GM12878 (cell line): ENCODE data around the gene RTF2. TPM values are rescaled to one million over a fixed set of nuclear protein-coding genes. Genes with fewer than 3 reads are reported as not detected.

Experiments
- ATAC-seq: fragments of 200-7000 bp; cut with Tn5 transposase; 3 replicates; pipeline ENCODE4 v1.9.1; 2020; ENCODE audit warnings: mild to moderate bottlenecking, moderate library complexity
- BruUV-seq: library from RNA; stranded (reverse); fragments of 400-500 nt; replicated peaks from 2 replicates; lab custom pipeline; 2021; lab: Mats Ljungman, UMichigan
- CTCF ChIA-PET: fragments of 300-600 bp; sonication (Branson Sonifier 250); formaldehyde crosslinking; extraction: SDS; loops from one replicate; lab custom pipeline; 2021; ENCODE audit warnings: inconsistent platforms; lab: Yijun Ruan, JAX
- POLR2A ChIA-PET: fragments of 350-600 bp; formaldehyde crosslinking; extraction: SDS; loops from one replicate; lab custom pipeline; 2021; ENCODE audit warnings: inconsistent platforms; lab: Charles Lee
- RAD21 ChIA-PET: fragments of 300-600 bp; sonication (Branson Sonifier 250); formaldehyde crosslinking; loops from one replicate; lab custom pipeline; 2023; ENCODE audit warnings: antibody characterized with exemption; ENCODE audit not compliant: unreplicated experiment; lab: Charles Lee
- SMC1A ChIA-PET: fragments of 300-600 bp; sonication (Branson Sonifier 250); formaldehyde crosslinking; loops from one replicate; lab custom pipeline; 2023; ENCODE audit not compliant: unreplicated experiment, uncharacterized antibody; lab: Charles Lee
- DNase-seq: peaks from one replicate; pipeline ENCODE4 v3.0.0-alpha.2; 2011; ENCODE audit warnings: low read depth, low spot score
- FAIRE-seq: peaks from 3 replicates; lab custom pipeline; 2011; peaks lifted over from hg19 to GRCh38; lab: Jason Lieb, UNC
- H2AFZ ChIP-seq: 2 replicates; pipeline ENCODE4 v1.6.0; 2011; ENCODE audit warnings: low read depth, low read length, control low read depth; ENCODE audit not compliant: control insufficient read depth
- H3K27ac ChIP-seq: 2 replicates; pipeline ENCODE4 v1.5.1; 2011; ENCODE audit warnings: control low read depth; ENCODE audit not compliant: control insufficient read depth, insufficient read depth
- H3K27me3 ChIP-seq, 2 experiments: replicated peaks in 1 of 2; 2 replicates each; pipeline versions ENCODE4 v1.6.0 to v1.6.1; 2011; ENCODE audit warnings: low read length in 1 of 2; ENCODE audit not compliant: control insufficient read depth in 2 of 2, insufficient read depth in 2 of 2
- H3K36me3 ChIP-seq, 2 experiments: 2 replicates each; pipeline ENCODE4 v1.5.1; 2011; ENCODE audit warnings: low read length in 1 of 2; ENCODE audit not compliant: control insufficient read depth in 2 of 2, insufficient read depth in 2 of 2
- H3K4me1 ChIP-seq: 2 replicates; pipeline ENCODE4 v1.6.1; 2011; ENCODE audit warnings: mild to moderate bottlenecking, low read length, moderate library complexity, mixed read lengths; ENCODE audit not compliant: control insufficient read depth, insufficient read depth
- H3K4me2 ChIP-seq: 2 replicates; pipeline ENCODE4 v1.6.0; 2011; ENCODE audit warnings: control low read depth; ENCODE audit not compliant: control insufficient read depth, insufficient read depth
- H3K4me3 ChIP-seq: fragments of 200-600 bp; sonication (generic); 2 replicates; pipeline ENCODE4 v1.5.1; 2016
- H3K79me2 ChIP-seq: 2 replicates; pipeline ENCODE4 v1.6.0; 2011; ENCODE audit warnings: low read length; ENCODE audit not compliant: control insufficient read depth, insufficient read depth
- H3K9ac ChIP-seq: 2 replicates; pipeline ENCODE4 v1.8.0; 2011; ENCODE audit warnings: low read length, control low read depth, mixed read lengths; ENCODE audit not compliant: control insufficient read depth, insufficient read depth
- H3K9me3 ChIP-seq: replicated peaks from 3 replicates; pipeline ENCODE4 v1.5.1; 2011; ENCODE audit warnings: mild to moderate bottlenecking, low read length; ENCODE audit not compliant: control insufficient read depth, insufficient read depth
- H4K20me1 ChIP-seq: 2 replicates; pipeline ENCODE4 v1.6.0; 2011; ENCODE audit not compliant: control insufficient read depth, insufficient read depth
- CBFB ChIP-seq: IDR thresholded peaks from 2 replicates; pipeline ENCODE4 v1.6.1; 2016; ENCODE audit warnings: antibody characterized with exemption, low read depth
- EP300 ChIP-seq, 2 experiments: fragments of 150-350 bp in 1 of 2; IDR thresholded peaks; 2 replicates each; pipeline ENCODE4 v1.6.1; 2011 to 2012; ENCODE audit warnings: low read depth in 2 of 2, low read length in 2 of 2, borderline replicate concordance in 1 of 2, improper control_type of control experiment in 1 of 2, inconsistent platforms in 1 of 2; ENCODE audit not compliant: control insufficient read depth in 1 of 2
- FOS ChIP-seq: IDR thresholded peaks from 3 replicates; pipeline ENCODE4 v1.6.1; 2011; ENCODE audit warnings: borderline replicate concordance; ENCODE audit not compliant: insufficient read length; ENCODE audit errors: extremely low read depth
- GATAD2B ChIP-seq: fragments of 450-650 bp; conservative IDR thresholded peaks from 2 replicates; pipeline ENCODE4 v1.6.1; 2017; ENCODE audit warnings: low read depth, mild to moderate bottlenecking, moderate library complexity
- HDAC2 ChIP-seq: fragments of 200-600 bp; sonication (generic); IDR thresholded peaks from 2 replicates; pipeline ENCODE4 v1.6.1; 2017
- IRF3 ChIP-seq: fragments of 450-650 bp; IDR thresholded peaks from 2 replicates; pipeline ENCODE4 v1.6.1; 2014; ENCODE audit warnings: mild to moderate bottlenecking
- IRF5 ChIP-seq: fragments of 450-650 bp; IDR thresholded peaks from 2 replicates; pipeline ENCODE4 v1.6.1; 2017; ENCODE audit warnings: borderline replicate concordance
- MYB ChIP-seq: fragments of 150-350 bp; IDR thresholded peaks from 2 replicates; pipeline ENCODE4 v1.6.1; 2014; ENCODE audit warnings: mild to moderate bottlenecking, low read depth, low read length, borderline replicate concordance
- NR2F1 ChIP-seq: fragments of 450-650 bp; conservative IDR thresholded peaks from 2 replicates; pipeline ENCODE4 v1.6.1; 2017; ENCODE audit warnings: mild to moderate bottlenecking
- PML ChIP-seq: IDR thresholded peaks from 2 replicates; pipeline ENCODE4 v1.6.1; 2012; ENCODE audit warnings: low read length, inconsistent platforms
- USF2 ChIP-seq: IDR thresholded peaks from 2 replicates; pipeline ENCODE4 v1.6.1; 2011; ENCODE audit warnings: low read depth, low read length, improper control_type of control experiment, borderline replicate concordance
- ZBED1 ChIP-seq: IDR thresholded peaks from 2 replicates; pipeline ENCODE4 v1.6.1; 2016; ENCODE audit warnings: borderline replicate concordance
- WGBS: methylation state at CpG from one replicate; pipeline ENCODE4 v1.1.6; 2016; ENCODE audit warnings: low lambda C conversion rate; ENCODE audit not compliant: insufficient replicate concordance, insufficient coverage; ENCODE audit errors: missing lambda C conversion rate; 5-methylcytosine and 5-hydroxymethylcytosine counted together
- in situ Hi-C: fragments of 300-500 bp; cut with MboI; formaldehyde crosslinking; loops from 9 replicates; pipeline ENCODE4 v1.14.3; 2018; ENCODE audit warnings: mixed read lengths
- intact Hi-C: fragments of 100-400 bp; cut with micrococcal nuclease; formaldehyde crosslinking; loops from one replicate; pipeline ENCODE4 v1.14.2; 2022; ENCODE audit not compliant: unreplicated experiment
- polyA plus RNA-seq, 11 experiments: library from polyadenylated mRNA; depleted of rRNA in 4 of 11; unstranded in 6 of 11; stranded (reverse) in 5 of 11; fragments of >200 nt; fragmentation: Nextera tagmentation in 4 of 11; fragmentation: Illumina TruSeq in 1 of 11; extraction: Ambion mirVana in 4 of 11; extraction: Trizol in 1 of 11; gene quantifications; 1 replicate in 1 of 11; 2 replicates in 10 of 11; pipeline versions ENCODE4 v1.2.1 to v1.2.3, GENCODE V29; 2011 to 2016; ENCODE audit warnings: inconsistent platforms in 2 of 11, missing spikeins in 2 of 11, low read depth in 1 of 11
- total RNA-seq, 4 experiments: library from RNA; depleted of rRNA in 3 of 4; stranded (reverse); fragments of >200 nt in 3 of 4; fragmentation: Illumina TruSeq in 1 of 4; extraction: Trizol in 1 of 4; gene quantifications; 2 replicates each; pipeline versions ENCODE4 v1.2.1 to v1.2.3, GENCODE V29; 2013 to 2021

The RTF2 gene
- total and polyA plus RNA-seq, 10 of the 15 experiments (the other 5 are each of a cell fraction or from before 2014, with no cell fraction given), result 66.2 to 133 (median 82.9) TPM

- FAIRE-seq (no peak), ATAC-seq (no peak), DNase-seq (no peak)
- Histone ChIP-seq H3K4me2 (no peak overlapping the region), H3K4me3 (no peak overlapping the region), H3K4me1 (peaks cover 10% of the 10 kb centered on the region), H3K36me3 (no peaks in the 10 kb centered on the region), H3K9me3 (no peaks in the 10 kb centered on the region), H3K27me3 (no peaks in the 10 kb centered on the region), H2AFZ (no peak overlapping the region), H4K20me1 (no peaks in the 10 kb centered on the region), H3K27ac (no peak overlapping the region), H3K9ac (no peak overlapping the region), H3K79me2 (no peaks in the 10 kb centered on the region)
- ChIA-PET RAD21 (no interaction called here), POLR2A (no interaction called here), SMC1A (interaction anchor here (1.9 kb wide), 1 partner anchor 9 kb away, joined by 5 read pairs; no protein-coding TSS in a partner anchor), CTCF (no interaction called here)
- BruUV-seq, result no TSS peak
- intact Hi-C loops (no loop called here), in situ Hi-C loops (no loop called here)
- 58% methylated on average over 4 of the region's 4 CpGs for WGBS
- no peak for TF ChIP-seq EP300 (IDR thresholded peaks at IDR 0.05; ENCODE audit: borderline replicate concordance in 1 of 2, control insufficient read depth in 1 of 2, low read depth in 2 of 2, low read length in 2 of 2)
- no peak for TF ChIP-seq CBFB
- TF ChIP-seq IRF3, result no peak
- no peak for TF ChIP-seq GATAD2B
- TF ChIP-seq FOS, result no peak
- no peak for TF ChIP-seq MYB
- TF ChIP-seq NR2F1, result no peak
- no peak for TF ChIP-seq USF2
- TF ChIP-seq ZBED1, result no peak
- no peak for TF ChIP-seq HDAC2
- TF ChIP-seq PML, result no peak
- no peak for TF ChIP-seq IRF5
Observed at GRCh38 chr20:56430461-56430860, 38.0 kb upstream of the RTF2 start.
